Endothelial cell (in vitro differentiated cells): ENCODE data around the gene MMS22L. TPM values are rescaled to one million over a fixed set of nuclear protein-coding genes. Genes with fewer than 3 reads are reported as not detected.
A peak's percentile ranks its signal among the peaks of the same experiment; 100 is the strongest.

Source experiments
- DNase-seq: peaks from one replicate; pipeline ENCODE4 v3.0.0; 2021; ENCODE audit warnings: low spot score
- H3K27ac Mint-ChIP-seq: one replicate; pipeline ENCODE4 v1.8.0; 2021; ENCODE audit warnings: mixed read lengths, inconsistent platforms; ENCODE audit not compliant: unreplicated experiment
- H3K27me3 Mint-ChIP-seq: one replicate; pipeline ENCODE4 v1.8.0; 2021; ENCODE audit warnings: mild to moderate bottlenecking, moderate library complexity, mixed read lengths, inconsistent platforms; ENCODE audit not compliant: unreplicated experiment
- H3K36me3 Mint-ChIP-seq: one replicate; pipeline ENCODE4 v1.8.0; 2021; ENCODE audit warnings: mild to moderate bottlenecking, low read depth, mixed read lengths, inconsistent platforms; ENCODE audit not compliant: unreplicated experiment
- H3K4me1 Mint-ChIP-seq: one replicate; pipeline ENCODE4 v1.8.0; 2021; ENCODE audit warnings: mild to moderate bottlenecking, mixed read lengths, inconsistent platforms; ENCODE audit not compliant: unreplicated experiment
- H3K4me3 Mint-ChIP-seq: one replicate; pipeline ENCODE4 v1.8.0; 2021; ENCODE audit warnings: mild to moderate bottlenecking, mixed read lengths, inconsistent platforms; ENCODE audit not compliant: unreplicated experiment
- H3K9me3 Mint-ChIP-seq: one replicate; pipeline ENCODE4 v1.8.0; 2021; ENCODE audit warnings: mixed read lengths, inconsistent platforms; ENCODE audit not compliant: unreplicated experiment
- CTCF ChIP-seq: fragments of 200-600 bp; sonication (generic); IDR thresholded peaks from one replicate; pipeline ENCODE4 v1.5.0; 2021; ENCODE audit warnings: antibody characterized with exemption; ENCODE audit not compliant: unreplicated experiment
- total RNA-seq: library from RNA; stranded (reverse); fragmentation: NEBNext Ultra II Directional; extraction: Animal tissue kit (Norgen Biotek cat#: 25700); gene quantifications from one replicate; pipeline ENCODE4 v1.2.1, GENCODE V29; 2021; ENCODE audit not compliant: unreplicated experiment

MMS22L gene
- total RNA-seq, 1 donor from 2014 or later, result 14.4 TPM

GRCh38 chr6:97215157-97215769 is 67.8 kb downstream of the MMS22L start:
- Mint-ChIP-seq H3K4me1 (no peaks in the 10 kb centered on the region), H3K9me3 (no peaks in the 10 kb centered on the region), H3K36me3 (no peaks in the 10 kb centered on the region), H3K27me3 (no peaks in the 10 kb centered on the region), H3K27ac (no peak overlapping the region), H3K4me3 (no peak overlapping the region)
- peak; percentile 40 for DNase-seq
- TF ChIP-seq CTCF, result peak; percentile 28

DNA sequence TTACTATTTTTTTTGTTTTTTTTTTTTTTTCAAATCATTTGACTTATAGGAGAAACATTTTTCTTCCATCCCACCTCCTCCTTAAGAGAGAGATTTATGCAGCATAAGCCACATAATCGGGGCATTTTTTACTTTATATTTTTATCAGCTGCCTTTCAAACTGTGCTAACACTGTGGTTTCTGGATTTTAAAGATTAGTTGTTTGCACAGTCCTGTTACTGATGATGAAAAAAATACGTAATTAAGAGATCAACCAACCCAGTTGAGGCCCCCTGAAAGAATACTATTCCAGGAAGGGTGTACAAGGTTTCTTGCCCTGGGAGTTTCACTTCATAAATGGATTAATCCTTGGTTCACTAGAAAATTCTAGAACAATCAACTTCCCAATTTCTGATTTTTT is 68.3 kb downstream of the MMS22L start:
- H3K36me3 Mint-ChIP-seq, result no peaks in the 10 kb centered on the region
- no peaks in the 10 kb centered on the region for H3K4me1 Mint-ChIP-seq
- H3K27ac Mint-ChIP-seq, result no peak overlapping the region
- no peak for TF ChIP-seq CTCF
- H3K4me3 Mint-ChIP-seq, result no peak overlapping the region
- DNase-seq, result no peak
- no peaks in the 10 kb centered on the region for H3K9me3 Mint-ChIP-seq
- H3K27me3 Mint-ChIP-seq, result no peaks in the 10 kb centered on the region

- no peak overlapping the region for H3K4me3 Mint-ChIP-seq
- no peak for TF ChIP-seq CTCF
These were observed 75.6 kb downstream of the MMS22L start for GRCh38 chr6:97207383-97207782.

GRCh38 chr6:97205966-97206365 is 77.0 kb downstream of the MMS22L start:
- Mint-ChIP-seq H3K4me1 (no peaks in the 10 kb centered on the region), H3K27ac (no peak overlapping the region), H3K27me3 (no peaks in the 10 kb centered on the region), H3K9me3 (no peaks in the 10 kb centered on the region), H3K36me3 (no peaks in the 10 kb centered on the region), H3K4me3 (no peak overlapping the region)
- no peak for DNase-seq
- no peak for TF ChIP-seq CTCF

More at GRCh38 chr6:97207383-97207782, 75.6 kb downstream of the MMS22L start:
- Mint-ChIP-seq H3K4me1 (no peaks in the 10 kb centered on the region), H3K27ac (no peak overlapping the region), H3K9me3 (no peaks in the 10 kb centered on the region), H3K27me3 (no peaks in the 10 kb centered on the region), H3K36me3 (no peaks in the 10 kb centered on the region)
- DNase-seq, result no peak

DNA sequence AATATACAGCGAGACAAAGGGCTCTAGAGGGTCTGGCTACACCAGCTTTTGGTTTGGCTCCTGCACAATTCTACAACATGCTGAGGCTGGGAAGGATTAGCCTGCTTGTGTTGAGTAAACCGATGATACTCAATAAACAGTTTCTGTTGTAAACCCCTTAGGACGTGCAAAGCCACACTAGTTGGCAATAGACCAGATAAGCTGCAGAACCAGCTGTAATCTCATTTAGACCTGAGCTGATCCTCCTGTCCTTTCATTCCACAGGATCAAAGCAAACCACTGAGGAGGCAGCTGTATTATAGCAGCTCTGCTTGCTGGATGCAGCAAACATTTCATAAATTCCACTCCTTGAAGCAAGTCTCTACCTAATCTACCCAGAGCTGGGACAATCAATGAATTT is 79.7 kb downstream of the MMS22L start:
- no peak overlapping the region for H3K4me3 Mint-ChIP-seq
- no peaks in the 10 kb centered on the region for H3K4me1 Mint-ChIP-seq
- H3K36me3 Mint-ChIP-seq, result no peaks in the 10 kb centered on the region
- no peak for DNase-seq
- no peak overlapping the region for H3K27ac Mint-ChIP-seq
- no peak for TF ChIP-seq CTCF
- H3K27me3 Mint-ChIP-seq, result no peaks in the 10 kb centered on the region
- H3K9me3 Mint-ChIP-seq, result no peaks in the 10 kb centered on the region
